WTC11 (cell line): Measurements from ENCODE around the gene PTPRN. TPM values are rescaled to one million over a fixed set of nuclear protein-coding genes. Genes with fewer than 3 reads are reported as not detected.
"Not testable (repeated sequence)": the region's sequence is repeated elsewhere in the genome, so short reads cannot be mapped to it uniquely, and the experiment has no call there.

ENCODE experiments used
- ATAC-seq: fragments of 200-7000 bp; cut with Tn5 transposase; 2 replicates; pipeline ENCODE4 v1.10.0; 2021; ENCODE audit warnings: mild to moderate bottlenecking, moderate library complexity
- CTCF ChIA-PET: fragments of 300-600 bp; sonication (Branson Sonifier 250); formaldehyde crosslinking; loops from one replicate; lab custom pipeline; 2021; ENCODE audit warnings: antibody characterized with exemption; lab: Charles Lee
- POLR2A ChIA-PET: fragments of 350-600 bp; sonication (Branson Sonifier 250); formaldehyde crosslinking; loops from one replicate; lab custom pipeline; 2021; ENCODE audit warnings: antibody characterized with exemption; lab: Charles Lee
- DNase-seq: peaks from one replicate; pipeline ENCODE4 v3.0.0; 2021; ENCODE audit warnings: low spot score
- H3K27ac Mint-ChIP-seq: 2 replicates; pipeline ENCODE4 v1.8.0; 2021; ENCODE audit warnings: mixed read lengths
- H3K27me3 Mint-ChIP-seq: 2 replicates; pipeline ENCODE4 v1.8.0; 2021; ENCODE audit warnings: low read depth, mild to moderate bottlenecking, moderate library complexity, mixed read lengths
- H3K36me3 Mint-ChIP-seq: 2 replicates; pipeline ENCODE4 v1.8.0; 2021; ENCODE audit warnings: mixed read lengths
- H3K4me1 Mint-ChIP-seq: 2 replicates; pipeline ENCODE4 v1.8.0; 2022; ENCODE audit warnings: mixed read lengths
- H3K4me3 Mint-ChIP-seq: 2 replicates; pipeline ENCODE4 v1.8.0; 2021; ENCODE audit warnings: mild to moderate bottlenecking, moderate library complexity, mixed read lengths
- H3K9me3 Mint-ChIP-seq: 2 replicates; pipeline ENCODE4 v1.8.0; 2021; ENCODE audit warnings: mixed read lengths
- ESRRA ChIP-seq: sonication (generic); formaldehyde crosslinking; IDR thresholded peaks from 2 replicates; pipeline ENCODE4 v1.8.1; 2022; ENCODE audit warnings: mild to moderate bottlenecking, missing genetic modification reagents, borderline replicate concordance
- FOXJ3 ChIP-seq: sonication (generic); formaldehyde crosslinking; IDR thresholded peaks from 2 replicates; pipeline ENCODE4 v1.9.0; 2021; ENCODE audit warnings: missing genetic modification reagents, mild to moderate bottlenecking, borderline replicate concordance
- GABPB1 ChIP-seq: sonication (generic); formaldehyde crosslinking; IDR thresholded peaks from 2 replicates; pipeline ENCODE4 v1.8.1; 2023; ENCODE audit warnings: mild to moderate bottlenecking, missing genetic modification reagents
- GTF2I ChIP-seq: fragments of 250-450 bp; sonication (Bioruptor Pico); conservative IDR thresholded peaks from 2 replicates; pipeline ENCODE4 v1.4.0; 2021; ENCODE audit warnings: mild to moderate bottlenecking
- NFE2L1 ChIP-seq: sonication (generic); formaldehyde crosslinking; IDR thresholded peaks from 2 replicates; pipeline ENCODE4 v1.8.1; 2023; ENCODE audit warnings: missing genetic modification reagents
- PRRX2 ChIP-seq: fragments of 250-450 bp; sonication (Bioruptor Pico); IDR thresholded peaks from 2 replicates; pipeline ENCODE4 v1.8.0; 2021; ENCODE audit warnings: mild to moderate bottlenecking
- RELA ChIP-seq: sonication (generic); formaldehyde crosslinking; IDR thresholded peaks from 2 replicates; pipeline ENCODE4 v1.8.1; 2022; ENCODE audit warnings: missing genetic modification reagents, mild to moderate bottlenecking, borderline replicate concordance
- SOX15 ChIP-seq: fragments of 250-450 bp; sonication (Bioruptor Pico); IDR thresholded peaks from 2 replicates; pipeline ENCODE4 v1.9.0; 2021; ENCODE audit warnings: mild to moderate bottlenecking
- ZBTB21 ChIP-seq: sonication (generic); formaldehyde crosslinking; IDR thresholded peaks from 2 replicates; pipeline ENCODE4 v1.8.1; 2023; ENCODE audit warnings: mild to moderate bottlenecking, missing genetic modification reagents, borderline replicate concordance
- ZNF416 ChIP-seq: fragments of 250-450 bp; sonication (Bioruptor Pico); IDR thresholded peaks from 2 replicates; pipeline ENCODE4 v1.9.0; 2021; ENCODE audit warnings: mild to moderate bottlenecking, inconsistent platforms
- total RNA-seq: library from RNA; stranded (reverse); gene quantifications from 3 replicates; pipeline ENCODE4 v1.2.3, GENCODE V29; 2021
- TF ChIP-seq, protein P1 (sequence below): sonication (generic); formaldehyde crosslinking; IDR thresholded peaks from 2 replicates; pipeline ENCODE4 v1.8.1; 2023; ENCODE audit warnings: mild to moderate bottlenecking, missing genetic modification reagents, borderline replicate concordance
- TF ChIP-seq, protein P2 (sequence below): sonication (generic); formaldehyde crosslinking; IDR thresholded peaks from 2 replicates; pipeline ENCODE4 v1.8.0; 2023; ENCODE audit warnings: missing genetic modification reagents, mild to moderate bottlenecking, borderline replicate concordance

Gene PTPRN
- total RNA-seq, 1 experiment from 2014 or later: 3.8 TPM

DNA sequence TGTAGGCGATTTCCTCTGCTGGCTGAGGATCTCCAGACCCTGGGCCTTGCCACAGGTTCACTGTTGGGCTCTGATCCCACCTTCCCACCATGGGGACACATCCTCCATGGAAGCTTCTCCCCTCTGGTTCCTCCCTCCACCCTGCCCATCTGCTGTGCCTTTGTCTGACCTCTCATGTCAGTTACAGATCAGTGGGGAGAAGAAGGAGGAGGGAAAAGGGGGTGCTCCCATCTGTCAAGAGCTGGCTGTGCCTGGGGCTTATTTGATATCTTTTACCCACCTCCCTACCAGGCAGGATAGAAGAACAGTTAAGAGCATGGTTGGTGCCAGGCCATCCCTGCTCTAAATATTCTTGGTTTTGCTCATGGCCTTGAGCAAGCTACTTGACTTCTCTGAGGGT lies 42.3 kb downstream of the PTPRN start:
- POLR2A ChIA-PET: no interaction called here
- H3K36me3 Mint-ChIP-seq: no peaks in the 10 kb centered on the region
- H3K27ac Mint-ChIP-seq: no peak overlapping the region
- H3K4me1 Mint-ChIP-seq: no peaks in the 10 kb centered on the region
- H3K9me3 Mint-ChIP-seq: no peaks in the 10 kb centered on the region
- ATAC-seq (no peak), DNase-seq (no peak)
- no peak overlapping the region for H3K4me3 Mint-ChIP-seq
- H3K27me3 Mint-ChIP-seq: peaks cover 47% of the 10 kb centered on the region
- no peak for TF ChIP-seq PRRX2 (CRISPR knock-in tag)
- TF ChIP-seq GABPB1 (CRISPR knock-in tag): no peak
- TF ChIP-seq GTF2I (CRISPR knock-in tag): no peak
- CTCF ChIA-PET: interaction anchor here (1.1 to 2.5 kb wide), 2 partner anchors 11 to 28 kb away, joined by 4 to 13 read pairs; no protein-coding TSS in a partner anchor

DNA sequence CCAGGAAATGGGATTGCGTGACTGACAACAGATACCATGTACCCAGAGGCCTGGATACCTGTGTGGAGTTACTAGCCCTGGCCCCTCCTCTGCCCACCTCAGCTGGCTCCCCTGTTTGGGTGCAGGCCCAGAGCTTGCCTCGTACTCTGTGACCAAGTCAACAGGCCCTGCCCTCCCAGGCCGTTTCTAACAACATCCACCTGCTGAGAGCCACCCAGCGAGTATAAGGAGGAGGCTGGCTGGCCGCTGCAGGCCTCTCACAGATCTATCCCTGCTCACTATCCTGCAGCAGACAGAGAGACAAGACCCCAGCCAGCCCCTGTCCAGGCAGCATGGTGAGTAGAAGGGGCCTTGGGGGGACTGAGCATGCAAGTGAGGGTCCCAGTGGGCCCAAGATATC lies 43.0 kb downstream of the PTPRN start:
- TF ChIP-seq FOXJ3 (CRISPR knock-in tag): no peak
- TF ChIP-seq ZNF416: no peak
- no peak for TF ChIP-seq ZBTB21 (CRISPR knock-in tag)
- no peak for TF ChIP-seq SOX15
- TF ChIP-seq, protein P1, sequence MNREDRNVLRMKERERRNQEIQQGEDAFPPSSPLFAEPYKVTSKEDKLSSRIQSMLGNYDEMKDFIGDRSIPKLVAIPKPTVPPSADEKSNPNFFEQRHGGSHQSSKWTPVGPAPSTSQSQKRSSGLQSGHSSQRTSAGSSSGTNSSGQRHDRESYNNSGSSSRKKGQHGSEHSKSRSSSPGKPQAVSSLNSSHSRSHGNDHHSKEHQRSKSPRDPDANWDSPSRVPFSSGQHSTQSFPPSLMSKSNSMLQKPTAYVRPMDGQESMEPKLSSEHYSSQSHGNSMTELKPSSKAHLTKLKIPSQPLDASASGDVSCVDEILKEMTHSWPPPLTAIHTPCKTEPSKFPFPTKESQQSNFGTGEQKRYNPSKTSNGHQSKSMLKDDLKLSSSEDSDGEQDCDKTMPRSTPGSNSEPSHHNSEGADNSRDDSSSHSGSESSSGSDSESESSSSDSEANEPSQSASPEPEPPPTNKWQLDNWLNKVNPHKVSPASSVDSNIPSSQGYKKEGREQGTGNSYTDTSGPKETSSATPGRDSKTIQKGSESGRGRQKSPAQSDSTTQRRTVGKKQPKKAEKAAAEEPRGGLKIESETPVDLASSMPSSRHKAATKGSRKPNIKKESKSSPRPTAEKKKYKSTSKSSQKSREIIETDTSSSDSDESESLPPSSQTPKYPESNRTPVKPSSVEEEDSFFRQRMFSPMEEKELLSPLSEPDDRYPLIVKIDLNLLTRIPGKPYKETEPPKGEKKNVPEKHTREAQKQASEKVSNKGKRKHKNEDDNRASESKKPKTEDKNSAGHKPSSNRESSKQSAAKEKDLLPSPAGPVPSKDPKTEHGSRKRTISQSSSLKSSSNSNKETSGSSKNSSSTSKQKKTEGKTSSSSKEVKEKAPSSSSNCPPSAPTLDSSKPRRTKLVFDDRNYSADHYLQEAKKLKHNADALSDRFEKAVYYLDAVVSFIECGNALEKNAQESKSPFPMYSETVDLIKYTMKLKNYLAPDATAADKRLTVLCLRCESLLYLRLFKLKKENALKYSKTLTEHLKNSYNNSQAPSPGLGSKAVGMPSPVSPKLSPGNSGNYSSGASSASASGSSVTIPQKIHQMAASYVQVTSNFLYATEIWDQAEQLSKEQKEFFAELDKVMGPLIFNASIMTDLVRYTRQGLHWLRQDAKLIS: no peak
- no peak overlapping the region for H3K4me3 Mint-ChIP-seq
- ChIA-PET POLR2A (no interaction called here), CTCF (interaction anchor here (0.8 to 2.5 kb wide), 4 partner anchors 8 to 33 kb away, joined by 3 to 13 read pairs (median 4); no protein-coding TSS in a partner anchor)
- H3K4me1 Mint-ChIP-seq: no peaks in the 10 kb centered on the region
- H3K27ac Mint-ChIP-seq: no peak overlapping the region
- DNase-seq (no peak), ATAC-seq (no peak)
- H3K9me3 Mint-ChIP-seq: no peaks in the 10 kb centered on the region
- H3K36me3 Mint-ChIP-seq: no peaks in the 10 kb centered on the region
- peaks cover 48% of the 10 kb centered on the region for H3K27me3 Mint-ChIP-seq

DNA sequence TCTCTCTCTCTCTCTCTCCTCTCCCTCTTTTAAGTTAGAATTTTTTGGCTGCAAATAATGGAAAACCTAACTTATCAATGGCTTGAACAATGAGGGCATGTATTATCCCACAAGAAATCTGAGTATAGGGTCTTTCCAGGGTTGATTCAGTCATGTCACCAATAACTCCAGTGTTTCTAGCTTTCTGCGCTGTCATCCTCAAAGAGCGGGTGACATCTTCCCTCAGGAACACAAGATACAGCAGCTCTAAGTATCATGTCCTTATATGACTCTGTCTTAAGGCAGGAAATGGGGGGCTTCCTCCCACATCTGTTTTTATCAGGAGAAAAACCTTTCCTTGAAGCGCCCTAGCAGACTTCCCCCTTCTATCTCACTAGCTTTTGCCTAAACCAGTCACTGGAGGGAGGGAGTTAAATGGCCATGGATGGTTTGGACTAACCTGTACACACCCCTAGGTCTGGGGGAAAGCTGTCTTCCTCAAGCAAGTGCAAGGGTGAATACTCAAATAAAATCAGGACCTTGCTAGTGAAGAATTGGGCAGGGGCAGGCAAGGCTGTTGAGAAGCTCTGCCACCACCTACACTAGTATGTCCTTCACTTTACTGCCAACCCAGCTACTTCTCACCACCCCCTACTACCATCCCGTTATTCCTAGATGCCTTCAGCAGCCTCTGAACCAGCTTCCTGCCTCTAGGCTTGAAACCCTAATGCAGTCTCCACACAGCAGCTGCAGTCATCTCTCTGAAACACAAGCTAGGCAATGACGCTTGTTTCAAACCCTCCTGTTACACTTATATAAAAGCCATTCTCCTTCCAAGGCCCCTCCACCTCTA lies 48.0 kb downstream of the PTPRN start:
- H3K27ac Mint-ChIP-seq: no peak overlapping the region
- ATAC-seq (no peak), DNase-seq (no peak)
- CTCF ChIA-PET: interaction anchor here (0.9 to 1.9 kb wide), 6 partner anchors 12 to 231 kb away, joined by 3 to 12 read pairs (median 4); partner anchors contain the start of genes CNPPD1 and DNAJB2
- peaks cover 56% of the 10 kb centered on the region for H3K27me3 Mint-ChIP-seq
- TF ChIP-seq NFE2L1: no peak
- TF ChIP-seq, protein P2, sequence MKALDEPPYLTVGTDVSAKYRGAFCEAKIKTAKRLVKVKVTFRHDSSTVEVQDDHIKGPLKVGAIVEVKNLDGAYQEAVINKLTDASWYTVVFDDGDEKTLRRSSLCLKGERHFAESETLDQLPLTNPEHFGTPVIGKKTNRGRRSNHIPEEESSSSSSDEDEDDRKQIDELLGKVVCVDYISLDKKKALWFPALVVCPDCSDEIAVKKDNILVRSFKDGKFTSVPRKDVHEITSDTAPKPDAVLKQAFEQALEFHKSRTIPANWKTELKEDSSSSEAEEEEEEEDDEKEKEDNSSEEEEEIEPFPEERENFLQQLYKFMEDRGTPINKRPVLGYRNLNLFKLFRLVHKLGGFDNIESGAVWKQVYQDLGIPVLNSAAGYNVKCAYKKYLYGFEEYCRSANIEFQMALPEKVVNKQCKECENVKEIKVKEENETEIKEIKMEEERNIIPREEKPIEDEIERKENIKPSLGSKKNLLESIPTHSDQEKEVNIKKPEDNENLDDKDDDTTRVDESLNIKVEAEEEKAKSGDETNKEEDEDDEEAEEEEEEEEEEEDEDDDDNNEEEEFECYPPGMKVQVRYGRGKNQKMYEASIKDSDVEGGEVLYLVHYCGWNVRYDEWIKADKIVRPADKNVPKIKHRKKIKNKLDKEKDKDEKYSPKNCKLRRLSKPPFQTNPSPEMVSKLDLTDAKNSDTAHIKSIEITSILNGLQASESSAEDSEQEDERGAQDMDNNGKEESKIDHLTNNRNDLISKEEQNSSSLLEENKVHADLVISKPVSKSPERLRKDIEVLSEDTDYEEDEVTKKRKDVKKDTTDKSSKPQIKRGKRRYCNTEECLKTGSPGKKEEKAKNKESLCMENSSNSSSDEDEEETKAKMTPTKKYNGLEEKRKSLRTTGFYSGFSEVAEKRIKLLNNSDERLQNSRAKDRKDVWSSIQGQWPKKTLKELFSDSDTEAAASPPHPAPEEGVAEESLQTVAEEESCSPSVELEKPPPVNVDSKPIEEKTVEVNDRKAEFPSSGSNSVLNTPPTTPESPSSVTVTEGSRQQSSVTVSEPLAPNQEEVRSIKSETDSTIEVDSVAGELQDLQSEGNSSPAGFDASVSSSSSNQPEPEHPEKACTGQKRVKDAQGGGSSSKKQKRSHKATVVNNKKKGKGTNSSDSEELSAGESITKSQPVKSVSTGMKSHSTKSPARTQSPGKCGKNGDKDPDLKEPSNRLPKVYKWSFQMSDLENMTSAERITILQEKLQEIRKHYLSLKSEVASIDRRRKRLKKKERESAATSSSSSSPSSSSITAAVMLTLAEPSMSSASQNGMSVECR (CRISPR knock-in tag): no peak
- TF ChIP-seq RELA: no peak
- no peak for TF ChIP-seq ESRRA
- TF ChIP-seq, all 79 proteins: peak for 0
- no peaks in the 10 kb centered on the region for H3K9me3 Mint-ChIP-seq
- no peaks in the 10 kb centered on the region for H3K4me1 Mint-ChIP-seq
- no peaks in the 10 kb centered on the region for H3K36me3 Mint-ChIP-seq
- POLR2A ChIA-PET: interaction anchor here (0.5 kb wide), 1 partner anchor 31 kb away, joined by 3 read pairs; no protein-coding TSS in a partner anchor
- H3K4me3 Mint-ChIP-seq: no peak overlapping the region

DNA sequence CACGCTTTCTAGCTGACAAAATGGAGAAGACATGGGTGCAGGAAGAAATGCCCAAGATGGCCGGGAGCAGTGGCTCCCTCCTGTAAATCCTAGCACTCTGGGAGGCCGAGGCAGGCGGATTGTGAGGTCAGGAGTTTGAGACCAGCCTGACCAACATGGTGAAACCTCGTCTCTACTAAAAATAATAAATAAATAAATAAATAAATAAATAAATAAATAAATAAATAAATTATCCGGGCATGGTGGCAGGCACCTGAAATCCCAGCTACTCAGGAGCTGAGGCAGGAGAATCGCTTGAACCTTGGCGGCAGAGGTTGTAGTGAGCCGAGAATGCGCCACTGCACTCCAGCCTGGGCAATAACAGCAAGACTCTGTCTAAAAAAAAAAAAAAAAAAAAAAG lies 50.3 kb downstream of the PTPRN start:
- not testable (repeated sequence) for ATAC-seq, H3K36me3 Mint-ChIP-seq, DNase-seq, H3K9me3 Mint-ChIP-seq, H3K27ac Mint-ChIP-seq, H3K4me1 Mint-ChIP-seq, H3K4me3 Mint-ChIP-seq
- ChIA-PET POLR2A (interaction anchor here (1.2 kb wide), 1 partner anchor 41 kb away, joined by 5 read pairs; no protein-coding TSS in a partner anchor), CTCF (interaction anchor here (1.0 kb wide), 1 partner anchor 19 kb away, joined by 4 read pairs; the partner anchor contains the start of gene DNAJB2)
- peaks cover 75% of the 10 kb centered on the region for H3K27me3 Mint-ChIP-seq
